ENCODE measurements around the gene SYT15. TPM values are rescaled to one million over a fixed set of nuclear protein-coding genes. Genes with fewer than 3 reads are reported as not detected.

Gene SYT15
- total RNA-seq, 3 donors from 2014 or later (not counting 1 experiment from before 2014, with no cell fraction given), result 1.00 to 2.0 (median 1.1) TPM

- peaks cover 8% of the 10 kb centered on the region for H3K4me1 ChIP-seq (ENCODE audit: control insufficient read depth, insufficient read depth, low read length)
- DNase-seq (no peak), ATAC-seq (no peak)
- H3K36me3 ChIP-seq (ENCODE audit: control insufficient read depth, insufficient read depth, low read length), result no peaks in the 10 kb centered on the region
- H3K27me3 Mint-ChIP-seq (ENCODE audit: low read depth in 2 of 2), result peaks cover 21 to 39% of the 10 kb centered on the region in 2 donors
- no peak overlapping the region for H3K27ac ChIP-seq (ENCODE audit: low read length)
- peaks cover 3% of the 10 kb centered on the region for H3K9me3 ChIP-seq (ENCODE audit: control insufficient read depth, insufficient read depth, low read length)
- intact Hi-C loops (cut with micrococcal nuclease), result no loop called here
- H3K36me3 Mint-ChIP-seq, result no peaks in the 10 kb centered on the region
- H3K27me3 ChIP-seq (ENCODE audit: control insufficient read depth, insufficient read depth, low read length), result peaks cover 13% of the 10 kb centered on the region
- no peak overlapping the region for H3K4me3 Mint-ChIP-seq
- 71% methylated on average over 7 of the region's 7 CpGs for WGBS (ENCODE audit: insufficient coverage)
- H3K9me3 Mint-ChIP-seq, result no peaks in the 10 kb centered on the region
- TF ChIP-seq CTCF (IDR thresholded peaks at IDR 0.05), result no peak
- H3K4me1 Mint-ChIP-seq, result peaks cover 7 to 11% of the 10 kb centered on the region in 2 donors
- no peak overlapping the region for H3K27ac Mint-ChIP-seq
- no peak overlapping the region for H3K4me3 ChIP-seq (ENCODE audit: low read length)
Measured at GRCh38 chr10:46542567-46543465, 36.1 kb upstream of the SYT15 start.

- TF ChIP-seq CTCF (IDR thresholded peaks at IDR 0.05), result no peak
- H3K4me1 ChIP-seq (ENCODE audit: control insufficient read depth, insufficient read depth, low read length), result peaks cover 8% of the 10 kb centered on the region
- H3K36me3 Mint-ChIP-seq, result no peaks in the 10 kb centered on the region
- H3K36me3 ChIP-seq (ENCODE audit: control insufficient read depth, insufficient read depth, low read length), result no peaks in the 10 kb centered on the region
- no peak overlapping the region for H3K4me3 ChIP-seq (ENCODE audit: low read length)
- peaks cover 7 to 11% of the 10 kb centered on the region in 2 donors for H3K4me1 Mint-ChIP-seq
- H3K27ac ChIP-seq (ENCODE audit: low read length), result no peak overlapping the region
- peaks cover 13% of the 10 kb centered on the region for H3K27me3 ChIP-seq (ENCODE audit: control insufficient read depth, insufficient read depth, low read length)
- WGBS (ENCODE audit: insufficient coverage), result 85% methylated on average over 14 of the region's 14 CpGs
- H3K27me3 Mint-ChIP-seq (ENCODE audit: low read depth in 2 of 2), result peaks cover 18 to 31% of the 10 kb centered on the region in 2 donors
- DNase-seq, result no peak
- no peak overlapping the region for H3K27ac Mint-ChIP-seq
- H3K4me3 Mint-ChIP-seq, result no peak overlapping the region
- H3K9me3 ChIP-seq (ENCODE audit: control insufficient read depth, insufficient read depth, low read length), result peaks cover 3% of the 10 kb centered on the region
- no peak for ATAC-seq
- H3K9me3 Mint-ChIP-seq, result no peaks in the 10 kb centered on the region
- intact Hi-C loops (cut with micrococcal nuclease), result no loop called here
Measured at GRCh38 chr10:46543466-46544377, 35.2 kb upstream of the SYT15 start.

GRCh38 chr10:46544989-46545791, 33.7 kb upstream of the SYT15 start:
- Mint-ChIP-seq H3K4me3 (no peak overlapping the region), H3K36me3 (no peaks in the 10 kb centered on the region), H3K27ac (no peak overlapping the region), H3K4me1 (peaks cover 7 to 9% of the 10 kb centered on the region in 2 donors), H3K27me3 (ENCODE audit: low read depth in 2 of 2) (peaks cover 11 to 21% of the 10 kb centered on the region in 2 donors), H3K9me3 (no peaks in the 10 kb centered on the region)
- intact Hi-C loops (cut with micrococcal nuclease), result no loop called here
- H3K27ac ChIP-seq (ENCODE audit: low read length), result no peak overlapping the region
- H3K4me1 ChIP-seq (ENCODE audit: control insufficient read depth, insufficient read depth, low read length), result peaks cover 8% of the 10 kb centered on the region
- H3K9me3 ChIP-seq (ENCODE audit: control insufficient read depth, insufficient read depth, low read length), result peaks cover 2% of the 10 kb centered on the region
- H3K36me3 ChIP-seq (ENCODE audit: control insufficient read depth, insufficient read depth, low read length), result no peaks in the 10 kb centered on the region
- H3K27me3 ChIP-seq (ENCODE audit: control insufficient read depth, insufficient read depth, low read length), result peaks cover 7% of the 10 kb centered on the region
- no peak overlapping the region for H3K4me3 ChIP-seq (ENCODE audit: low read length)
- DNase-seq (peak in 1 of 2 donors; percentile 26), ATAC-seq (no peak)
- WGBS (ENCODE audit: insufficient coverage), result 54% methylated on average over 3 of the region's 3 CpGs
- TF ChIP-seq CTCF (IDR thresholded peaks at IDR 0.05), result no peak

Measured in natural killer cell (primary cell).